ENCODE results near the gene CARD10. TPM values are rescaled to one million over a fixed set of nuclear protein-coding genes. Genes with fewer than 3 reads are reported as not detected.
A peak's percentile ranks its signal among the peaks of the same experiment; 100 is the strongest.

CARD10 gene
- total RNA-seq, 2 donors from 2014 or later: 20.3 to 24.4 TPM

- H3K4me1 Mint-ChIP-seq: peaks cover 26% of the 10 kb centered on the region
- no peaks in the 10 kb centered on the region for H3K9me3 Mint-ChIP-seq
- Histone ChIP-seq H3K4me3 (ENCODE audit: low read length) (no peak overlapping the region), H3K36me3 (ENCODE audit: control insufficient read depth, insufficient read depth, low read length) (no peaks in the 10 kb centered on the region), H3K27ac (ENCODE audit: low read depth, low read length) (peak overlapping the region; percentile 30), H3K27me3 (ENCODE audit: control insufficient read depth, insufficient read depth, low read length, poor library complexity, severe bottlenecking) (no peaks in the 10 kb centered on the region), H3K4me1 (ENCODE audit: control insufficient read depth, insufficient read depth, low read length) (peaks cover 4% of the 10 kb centered on the region), H3K9me3 (ENCODE audit: control insufficient read depth, low read length) (no peaks in the 10 kb centered on the region), H3K9ac (ENCODE audit: extremely low read depth, low read length, poor library complexity, severe bottlenecking) (no peak overlapping the region)
- TF ChIP-seq CTCF (conservative IDR thresholded peaks at IDR 0.05): no peak
- no peak overlapping the region for H3K27ac Mint-ChIP-seq
- DNase-seq: no peak
- H3K27me3 Mint-ChIP-seq (ENCODE audit: insufficient read depth): peaks cover 4% of the 10 kb centered on the region
- peaks cover 11% of the 10 kb centered on the region for H3K36me3 Mint-ChIP-seq (ENCODE audit: low read depth)
- WGBS, 2 experiments (ENCODE audit: insufficient coverage in 1 of 2, insufficient read length in 1 of 2): 86 to 89% methylated on average over 6 to 10 of the region's 10 CpGs
- H3K4me3 Mint-ChIP-seq: no peak overlapping the region
These were observed 32.1 kb downstream of the CARD10 start for GRCh38 chr22:37487129-37487528.

- peak; percentile 90 for DNase-seq
- Histone ChIP-seq H3K4me1 (ENCODE audit: control insufficient read depth, insufficient read depth, low read length) (peaks cover 4% of the 10 kb centered on the region), H3K9me3 (ENCODE audit: control insufficient read depth, low read length) (no peaks in the 10 kb centered on the region), H3K36me3 (ENCODE audit: control insufficient read depth, insufficient read depth, low read length) (no peaks in the 10 kb centered on the region), H3K27me3 (ENCODE audit: control insufficient read depth, insufficient read depth, low read length, poor library complexity, severe bottlenecking) (no peaks in the 10 kb centered on the region), H3K27ac (ENCODE audit: low read depth, low read length) (peak within 1 kb of the TSS; percentile 66), H3K9ac (ENCODE audit: extremely low read depth, low read length, poor library complexity, severe bottlenecking) (no peak within 1 kb of the TSS), H3K4me3 (ENCODE audit: low read length) (no peak within 1 kb of the TSS)
- H3K27ac Mint-ChIP-seq: no peak within 1 kb of the TSS
- peak; percentile 37 for TF ChIP-seq CTCF (conservative IDR thresholded peaks at IDR 0.05)
- no peak within 1 kb of the TSS for H3K4me3 Mint-ChIP-seq
- H3K9me3 Mint-ChIP-seq: no peaks in the 10 kb centered on the region
- H3K4me1 Mint-ChIP-seq: peaks cover 26% of the 10 kb centered on the region
- peaks cover 10% of the 10 kb centered on the region for H3K36me3 Mint-ChIP-seq (ENCODE audit: low read depth)
- WGBS, 2 experiments (ENCODE audit: insufficient coverage in 1 of 2, insufficient read length in 1 of 2): 16 to 20% methylated on average over 14 to 24 of the region's 24 CpGs
- peaks cover 4% of the 10 kb centered on the region for H3K27me3 Mint-ChIP-seq (ENCODE audit: insufficient read depth)
These were observed 32.9 kb downstream of the CARD10 start, which contains the start of gene MFNG for GRCh38 chr22:37486224-37486845. Gene MFNG, minus strand, starts transcription at chr22:37486384. Its CDS starts 207 bp downstream, at chr22:37486177.

GRCh38 chr22:37485395-37486223 lies 33.6 kb downstream of the CARD10 start:
- Mint-ChIP-seq H3K36me3 (ENCODE audit: low read depth) (peaks cover 8% of the 10 kb centered on the region), H3K27ac (no peak overlapping the region), H3K4me3 (no peak overlapping the region), H3K27me3 (ENCODE audit: insufficient read depth) (peaks cover 4% of the 10 kb centered on the region), H3K9me3 (no peaks in the 10 kb centered on the region), H3K4me1 (peaks cover 26% of the 10 kb centered on the region)
- Histone ChIP-seq H3K4me3 (ENCODE audit: low read length) (no peak overlapping the region), H3K9me3 (ENCODE audit: control insufficient read depth, low read length) (no peaks in the 10 kb centered on the region), H3K4me1 (ENCODE audit: control insufficient read depth, insufficient read depth, low read length) (peaks cover 4% of the 10 kb centered on the region), H3K36me3 (ENCODE audit: control insufficient read depth, insufficient read depth, low read length) (no peaks in the 10 kb centered on the region), H3K27ac (ENCODE audit: low read depth, low read length) (peak overlapping the region; percentile 66), H3K27me3 (ENCODE audit: control insufficient read depth, insufficient read depth, low read length, poor library complexity, severe bottlenecking) (no peaks in the 10 kb centered on the region), H3K9ac (ENCODE audit: extremely low read depth, low read length, poor library complexity, severe bottlenecking) (no peak overlapping the region)
- TF ChIP-seq CTCF (conservative IDR thresholded peaks at IDR 0.05): no peak
- WGBS, 2 experiments (ENCODE audit: insufficient coverage in 1 of 2, insufficient read length in 1 of 2): 90 to 91% methylated on average over 12 to 26 of the region's 26 CpGs
- no peak for DNase-seq
